Epithelial cell of alveolus of lung (primary cell): ENCODE results near the gene ARMS2. TPM values are rescaled to one million over a fixed set of nuclear protein-coding genes. Genes with fewer than 3 reads are reported as not detected.

Source experiments
- total RNA-seq: library from RNA; depleted of rRNA; stranded (reverse); fragments of >200 nt; gene quantifications from 2 replicates; pipeline ENCODE4 v1.2.1, GENCODE V29; 2015

Gene ARMS2
- not detected in 2 replicates for total RNA-seq

GRCh38 chr10:122454603-122455080 lies at the start of gene ARMS2:
Gene ARMS2 (plus strand): TSS chr10:122454653. CDS start chr10:122454728, 75 bp downstream.

GRCh38 chr10:122461367-122461728 lies 6.9 kb downstream of the ARMS2 start, which contains the start of gene HTRA1:
Gene HTRA1 (plus strand): TSS chr10:122461553. CDS start chr10:122461653, 100 bp downstream.

Other genes with a start within 250 kb of the ARMS2 start
- not detected in 2 replicates for gene BTBD16, start 183.4 kb upstream of the ARMS2 start, total RNA-seq
- 9.7 and 15.9 TPM in 2 replicates for gene PLEKHA1, start 79.9 kb upstream of the ARMS2 start, total RNA-seq
- gene HTRA1, start 6.9 kb downstream of the ARMS2 start, total RNA-seq, result 93.3 and 208 TPM in 2 replicates
- 0.40 TPM in 1 of 2 replicates, not detected in the other for gene DMBT1, start 106.1 kb downstream of the ARMS2 start, total RNA-seq
- not detected in 2 replicates for gene C10orf120, start 245.2 kb downstream of the ARMS2 start, total RNA-seq